Measurements from ENCODE around the gene ATXN10. TPM values are rescaled to one million over a fixed set of nuclear protein-coding genes. Genes with fewer than 3 reads are reported as not detected.

The ATXN10 gene
- total RNA-seq, 2 experiments from 2014 or later: 114 to 121 TPM

GRCh38 chr22:45893516-45893915 is 221.9 kb downstream of the ATXN10 start:
- TF ChIP-seq CTCF (IDR thresholded peaks at IDR 0.05): no peak
- Mint-ChIP-seq H3K4me3 (no peak overlapping the region), H3K27me3 (peaks cover 7% of the 10 kb centered on the region), H3K36me3 (ENCODE audit: low read depth) (no peaks in the 10 kb centered on the region), H3K4me1 (ENCODE audit: low read depth) (no peaks in the 10 kb centered on the region), H3K9me3 (no peaks in the 10 kb centered on the region), H3K27ac (no peak overlapping the region)
- intact Hi-C loops (cut with micrococcal nuclease): no loop called here
- CTCF ChIA-PET: no interaction called here
- DNase-seq (no peak), ATAC-seq (no peak)
- POLR2A ChIA-PET: no interaction called here

Small RNAs within 50 kb of the gene (microRNA-seq; reads per million reads assigned to microRNA genes)
- gene MIR4762 (ENCODE audit: borderline microRNAs expressed, borderline replicate concordance): not detected

Other genes with a start within 250 kb of the ATXN10 start
- under 1 TPM in 1 of 2 experiments, not detected in 1; 0.56 TPM for gene FBLN1, start 169.0 kb upstream of the ATXN10 start, total RNA-seq

All from activated CD8-positive, alpha-beta T cell treated with anti-CD3 and anti-CD28 coated beads for 36 hours (primary cell).